Osteocyte (in vitro differentiated cells): ENCODE results near the gene WNT7B. TPM values are rescaled to one million over a fixed set of nuclear protein-coding genes. Genes with fewer than 3 reads are reported as not detected.

Source experiments
- DNase-seq: peaks from one replicate; pipeline ENCODE4 v3.0.0; 2021; ENCODE audit warnings: mixed read lengths; ENCODE audit not compliant: unreplicated experiment; ENCODE audit errors: extremely low spot score
- H3K27ac Mint-ChIP-seq: one replicate; pipeline ENCODE4 v1.8.0; 2021; ENCODE audit warnings: mild to moderate bottlenecking, mixed read lengths; ENCODE audit not compliant: unreplicated experiment
- H3K27me3 Mint-ChIP-seq: one replicate; pipeline ENCODE4 v1.8.0; 2021; ENCODE audit warnings: mixed read lengths; ENCODE audit not compliant: unreplicated experiment
- H3K36me3 Mint-ChIP-seq: one replicate; pipeline ENCODE4 v1.8.0; 2021; ENCODE audit warnings: mixed read lengths; ENCODE audit not compliant: unreplicated experiment
- H3K4me1 Mint-ChIP-seq: one replicate; pipeline ENCODE4 v1.8.0; 2021; ENCODE audit warnings: mixed read lengths; ENCODE audit not compliant: unreplicated experiment
- H3K4me3 Mint-ChIP-seq: one replicate; pipeline ENCODE4 v1.8.0; 2021; ENCODE audit warnings: mild to moderate bottlenecking, moderate library complexity, mixed read lengths; ENCODE audit not compliant: unreplicated experiment
- H3K9me3 Mint-ChIP-seq: one replicate; pipeline ENCODE4 v1.8.0; 2021; ENCODE audit warnings: mixed read lengths; ENCODE audit not compliant: unreplicated experiment
- CTCF ChIP-seq: fragments of 200-600 bp; sonication (generic); IDR thresholded peaks from 2 replicates; pipeline ENCODE4 v1.5.0; 2021; ENCODE audit warnings: antibody characterized with exemption, mild to moderate bottlenecking, moderate library complexity
- total RNA-seq: library from RNA; stranded (reverse); gene quantifications from 2 replicates; pipeline ENCODE4 v1.2.1, GENCODE V29; 2021

WNT7B gene
- total RNA-seq, 1 donor from 2014 or later: 2.3 TPM

- no peak for TF ChIP-seq CTCF
- Mint-ChIP-seq H3K36me3 (peaks cover 2% of the 10 kb centered on the region), H3K27ac (peak overlapping the region; percentile 18), H3K9me3 (no peaks in the 10 kb centered on the region), H3K4me3 (no peak overlapping the region), H3K27me3 (no peaks in the 10 kb centered on the region), H3K4me1 (peaks cover 53% of the 10 kb centered on the region)
- DNase-seq: no peak
Measured at GRCh38 chr22:46023558-46023981, 46.6 kb upstream of the WNT7B start.

DNA sequence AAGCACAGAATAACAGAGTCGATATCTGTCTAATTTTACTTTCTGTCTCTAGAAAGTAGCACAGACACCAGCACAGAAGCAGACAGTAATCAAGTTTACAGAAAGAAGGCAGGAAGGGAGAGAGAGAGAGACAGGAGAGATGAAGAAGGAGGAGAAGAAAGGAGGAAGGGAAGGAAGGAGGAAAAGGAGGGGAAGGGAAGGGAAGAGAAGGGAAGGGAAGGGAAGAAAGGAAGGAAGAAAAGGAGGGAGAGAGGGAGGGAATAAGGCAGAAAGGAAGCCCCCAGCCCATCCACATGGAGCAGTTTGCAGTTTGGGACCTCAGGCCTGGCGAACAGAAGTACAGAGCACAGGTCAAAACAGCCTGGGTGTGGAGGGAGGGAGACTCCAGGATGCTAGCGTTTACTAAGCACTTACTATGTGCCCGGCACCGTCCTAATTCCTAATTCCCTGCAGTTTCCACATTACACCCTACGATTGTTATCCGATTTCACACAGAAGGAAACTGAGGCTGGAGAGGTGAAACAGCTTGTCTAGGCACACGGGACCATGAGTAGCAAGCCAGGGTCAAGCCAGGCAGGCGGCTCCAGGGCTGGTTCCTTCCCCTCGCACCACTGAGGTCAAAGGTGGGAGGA is 46.0 kb upstream of the WNT7B start:
- Mint-ChIP-seq H3K36me3 (peaks cover 3% of the 10 kb centered on the region), H3K9me3 (peaks cover 3% of the 10 kb centered on the region), H3K27me3 (no peaks in the 10 kb centered on the region), H3K4me3 (no peak overlapping the region), H3K4me1 (peaks cover 55% of the 10 kb centered on the region), H3K27ac (peak overlapping the region; percentile 65)
- DNase-seq: no peak
- no peak for TF ChIP-seq CTCF

DNA sequence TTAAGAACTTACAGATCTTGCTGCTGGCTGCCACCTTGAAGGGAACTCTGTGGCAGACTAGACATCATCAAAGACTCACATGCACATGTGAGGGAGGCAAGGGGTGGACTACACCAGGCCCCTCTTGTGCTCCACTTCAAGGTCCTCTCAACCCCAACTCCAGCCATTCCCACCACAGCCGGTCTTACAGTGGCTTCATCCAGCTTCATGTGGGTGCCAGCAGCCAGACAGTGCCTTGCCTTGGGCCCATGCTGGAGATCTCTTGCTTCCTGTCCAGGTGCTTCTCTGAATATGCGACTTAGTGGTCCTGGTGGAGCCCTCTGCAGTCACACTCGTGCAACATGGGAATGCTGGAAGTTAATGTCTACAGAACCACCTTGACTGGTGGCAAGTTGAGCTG is 44.6 kb upstream of the WNT7B start:
- Mint-ChIP-seq H3K36me3 (peaks cover 3% of the 10 kb centered on the region), H3K4me1 (peaks cover 58% of the 10 kb centered on the region), H3K27ac (no peak overlapping the region), H3K4me3 (no peak overlapping the region), H3K9me3 (peaks cover 4% of the 10 kb centered on the region), H3K27me3 (no peaks in the 10 kb centered on the region)
- TF ChIP-seq CTCF: no peak
- no peak for DNase-seq

- H3K27ac Mint-ChIP-seq: peak overlapping the region; percentile 95
- H3K36me3 Mint-ChIP-seq: peaks cover 3% of the 10 kb centered on the region
- H3K4me3 Mint-ChIP-seq: no peak overlapping the region
- peaks cover 60% of the 10 kb centered on the region for H3K4me1 Mint-ChIP-seq
- no peaks in the 10 kb centered on the region for H3K27me3 Mint-ChIP-seq
- no peak for TF ChIP-seq CTCF
- no peak for DNase-seq
- peaks cover 4% of the 10 kb centered on the region for H3K9me3 Mint-ChIP-seq
Measured at GRCh38 chr22:46019351-46019750, 42.4 kb upstream of the WNT7B start.

- no peak overlapping the region for H3K4me3 Mint-ChIP-seq
- no peaks in the 10 kb centered on the region for H3K27me3 Mint-ChIP-seq
- no peak for DNase-seq
- no peak for TF ChIP-seq CTCF
- peak overlapping the region; percentile 95 for H3K27ac Mint-ChIP-seq
- H3K9me3 Mint-ChIP-seq: peaks cover 4% of the 10 kb centered on the region
- peaks cover 3% of the 10 kb centered on the region for H3K36me3 Mint-ChIP-seq
- H3K4me1 Mint-ChIP-seq: peaks cover 60% of the 10 kb centered on the region
Measured at GRCh38 chr22:46018859-46019258, 41.9 kb upstream of the WNT7B start.
